Posterior vena cava (tissue), 2 donors: ENCODE data around the gene RGS9BP. TPM values are rescaled to one million over a fixed set of nuclear protein-coding genes. Genes with fewer than 3 reads are reported as not detected.
A peak's percentile ranks its signal among the peaks of the same experiment; 100 is the strongest.

ENCODE experiments used
- DNase-seq: peaks from one replicate; pipeline ENCODE4 v3.0.0-alpha.2; 2020; ENCODE audit warnings: low spot score
- intact Hi-C, 2 donors: fragments of 100-400 bp; cut with DNase I; formaldehyde crosslinking; loops; one replicate each; pipeline versions ENCODE4 v1.14.1 to v1.14.2; 2022 to 2023
- total RNA-seq, 2 donors: library from RNA; stranded (reverse); fragmentation: NEBNext Ultra II Directional; extraction: Animal tissue kit (Norgen Biotek cat#: 25700); gene quantifications; one replicate each; pipeline ENCODE4 v1.2.1, GENCODE V29; 2021
- donor health status: DM: yes; HTN: yes; CAD: no.
- donor health status: DM: yes; HTN: yes; CAD: no.

The RGS9BP gene
- total RNA-seq, 2 donors from 2014 or later, result 0.14 to 0.24 TPM

GRCh38 chr19:32666084-32666483 lies 9.6 kb upstream of the RGS9BP start:
- DNase-seq, result no peak
- intact Hi-C loops, result no loop called here

GRCh38 chr19:32669310-32669709 lies 6.3 kb upstream of the RGS9BP start:
- DNase-seq, result no peak
- intact Hi-C loops, result no loop called here

GRCh38 chr19:32671883-32672593 lies 3.6 kb upstream of the RGS9BP start:
- intact Hi-C loops, result no loop called here
- DNase-seq, result no peak

GRCh38 chr19:32672841-32673240 lies 2.8 kb upstream of the RGS9BP start:
- intact Hi-C loops, result no loop called here
- DNase-seq, result no peak

GRCh38 chr19:32673573-32673972 lies 2.1 kb upstream of the RGS9BP start:
- intact Hi-C loops, result no loop called here
- DNase-seq, result no peak

- intact Hi-C loops, result no loop called here
- DNase-seq, result peak; percentile 81
These were observed 1.3 kb upstream of the RGS9BP start for GRCh38 chr19:32674153-32674930.

- intact Hi-C loops, result no loop called here
These were observed 523 bp upstream of the RGS9BP start, which contains the start of gene ANKRD27 for GRCh38 chr19:32674931-32675719. Gene ANKRD27 (minus strand): TSS chr19:32675180. CDS start chr19:32659015, 16,165 bp downstream.

GRCh38 chr19:32676186-32676894 lies 692 bp downstream of the RGS9BP start:
- intact Hi-C loops, result no loop called here
- DNase-seq, result peak; percentile 82

More at GRCh38 chr19:32674931-32675719, 523 bp upstream of the RGS9BP start, which contains the start of gene ANKRD27:
- peak; percentile 99 for DNase-seq

- intact Hi-C loops, result no loop called here
- no peak for DNase-seq
These were observed 1.3 kb downstream of the RGS9BP start for GRCh38 chr19:32676895-32677359.

GRCh38 chr19:32677657-32678056 lies 2.0 kb downstream of the RGS9BP start:
- intact Hi-C loops, result no loop called here
- DNase-seq, result no peak

GRCh38 chr19:32680986-32681385 lies 5.3 kb downstream of the RGS9BP start:
- intact Hi-C loops, result no loop called here
- no peak for DNase-seq

GRCh38 chr19:32682317-32682716 lies 6.7 kb downstream of the RGS9BP start:
- DNase-seq, result no peak
- intact Hi-C loops, result no loop called here

GRCh38 chr19:32686847-32687475 lies 11.3 kb downstream of the RGS9BP start:
- no peak for DNase-seq
- intact Hi-C loops, result no loop called here

- no peak for DNase-seq
- intact Hi-C loops, result no loop called here
These were observed 12.0 kb downstream of the RGS9BP start for GRCh38 chr19:32687681-32688080.

GRCh38 chr19:32688311-32688710 lies 12.7 kb downstream of the RGS9BP start:
- intact Hi-C loops, result no loop called here
- DNase-seq, result no peak

GRCh38 chr19:32691291-32691951 lies 15.8 kb downstream of the RGS9BP start, which contains the start of gene NUDT19:
Gene NUDT19 (plus strand): TSS chr19:32691821. CDS start chr19:32691961, 140 bp downstream.
- intact Hi-C loops, result no loop called here
- peak; percentile 96 for DNase-seq

- DNase-seq, result peak; percentile 93
- intact Hi-C loops, result no loop called here
These were observed 16.5 kb downstream of the RGS9BP start for GRCh38 chr19:32691952-32692726.
